ENCODE data around the gene FYN. TPM values are rescaled to one million over a fixed set of nuclear protein-coding genes. Genes with fewer than 3 reads are reported as not detected.

Gene FYN
- total RNA-seq, 2 donors from 2014 or later, result 11.3 to 21.5 TPM

GRCh38 chr6:111738156-111738555 lies 135.1 kb downstream of the FYN start:
- no peak overlapping the region for H3K27ac ChIP-seq

GRCh38 chr6:111737065-111737521 lies 136.2 kb downstream of the FYN start:
- no peak for DNase-seq
- Histone ChIP-seq H3K9me3 (no peaks in the 10 kb centered on the region), H3K27me3 (no peaks in the 10 kb centered on the region), H3K27ac (no peak overlapping the region), H3K9ac (ENCODE audit: low read depth in 2 of 2, low read length in 2 of 2) (no peak overlapping the region), H3K4me1 (no peaks in the 10 kb centered on the region), H3K36me3 (no peaks in the 10 kb centered on the region), H3K4me3 (no peak overlapping the region)
- intact Hi-C loops (cut with DNase I), result no loop called here
- TF ChIP-seq CTCF (IDR thresholded peaks at IDR 0.05), result no peak

More at GRCh38 chr6:111738156-111738555, 135.1 kb downstream of the FYN start:
- intact Hi-C loops (cut with DNase I), result no loop called here
- Histone ChIP-seq H3K4me1 (no peaks in the 10 kb centered on the region), H3K4me3 (no peak overlapping the region), H3K27me3 (no peaks in the 10 kb centered on the region), H3K36me3 (no peaks in the 10 kb centered on the region), H3K9me3 (no peaks in the 10 kb centered on the region), H3K9ac (ENCODE audit: low read depth in 2 of 2, low read length in 2 of 2) (no peak overlapping the region)
- DNase-seq, result no peak
- no peak for TF ChIP-seq CTCF (IDR thresholded peaks at IDR 0.05)

- no peaks in the 10 kb centered on the region for H3K4me1 ChIP-seq
- no peak overlapping the region for H3K9ac ChIP-seq (ENCODE audit: low read depth in 2 of 2, low read length in 2 of 2)
- H3K9me3 ChIP-seq, result no peaks in the 10 kb centered on the region
- no peak overlapping the region for H3K4me3 ChIP-seq
- no peaks in the 10 kb centered on the region for H3K27me3 ChIP-seq
- DNase-seq, result no peak
- TF ChIP-seq CTCF (IDR thresholded peaks at IDR 0.05), result no peak
- H3K36me3 ChIP-seq, result no peaks in the 10 kb centered on the region
- no peak overlapping the region for H3K27ac ChIP-seq
- intact Hi-C loops (cut with DNase I), result no loop called here
Observed at GRCh38 chr6:111736005-111736608, 137.1 kb downstream of the FYN start.

GRCh38 chr6:111734068-111735061 lies 138.9 kb downstream of the FYN start:
- H3K36me3 ChIP-seq, result no peaks in the 10 kb centered on the region
- no peak for TF ChIP-seq CTCF (IDR thresholded peaks at IDR 0.05)
- H3K4me1 ChIP-seq, result no peaks in the 10 kb centered on the region
- H3K27me3 ChIP-seq, result no peaks in the 10 kb centered on the region
- DNase-seq, result no peak
- no peak overlapping the region for H3K4me3 ChIP-seq
- intact Hi-C loops (cut with DNase I), result no loop called here
- no peaks in the 10 kb centered on the region for H3K9me3 ChIP-seq
- no peak overlapping the region for H3K9ac ChIP-seq (ENCODE audit: low read depth in 2 of 2, low read length in 2 of 2)
- no peak overlapping the region for H3K27ac ChIP-seq

- Histone ChIP-seq H3K36me3 (no peaks in the 10 kb centered on the region), H3K9ac (ENCODE audit: low read depth in 2 of 2, low read length in 2 of 2) (no peak overlapping the region), H3K4me1 (no peaks in the 10 kb centered on the region), H3K4me3 (no peak overlapping the region), H3K9me3 (no peaks in the 10 kb centered on the region), H3K27me3 (no peaks in the 10 kb centered on the region), H3K27ac (no peak overlapping the region)
- no peak for TF ChIP-seq CTCF (IDR thresholded peaks at IDR 0.05)
- DNase-seq, result no peak
- intact Hi-C loops (cut with DNase I), result no loop called here
Observed at GRCh38 chr6:111732390-111732789, 140.9 kb downstream of the FYN start.
